ENCODE data around the gene UMOD.

DNA sequence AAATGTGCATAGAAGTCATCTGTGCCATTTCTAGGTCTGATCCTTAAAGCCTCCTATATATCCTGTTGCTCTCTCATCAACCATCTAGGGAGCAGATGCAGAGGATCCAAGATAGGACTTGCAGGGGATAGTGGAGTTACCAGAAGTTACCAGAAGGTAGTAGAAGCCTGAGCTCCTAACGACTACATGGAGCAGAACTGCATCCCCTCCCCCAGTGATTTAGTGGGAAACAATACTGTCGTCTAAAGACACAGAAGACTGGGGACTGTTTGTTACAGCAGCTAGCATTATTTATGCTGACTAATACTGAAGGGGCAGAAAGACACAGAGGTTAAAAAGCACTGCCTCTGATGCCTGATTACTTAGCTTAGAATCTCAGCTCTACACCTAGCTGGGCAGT is 41.0 kb downstream of the UMOD start:
- TF ChIP-seq ZNF565 (CRISPR knock-in tag; conservative IDR thresholded peaks at IDR 0.05; ENCODE audit: low read depth) (no peak), ZNF70 (CRISPR knock-in tag; IDR thresholded peaks at IDR 0.05) (no peak), BACH2 (CRISPR knock-in tag; IDR thresholded peaks at IDR 0.05; ENCODE audit: borderline replicate concordance) (no peak), ISL1 (CRISPR knock-in tag; IDR thresholded peaks at IDR 0.05) (no peak), PPARA (CRISPR knock-in tag; IDR thresholded peaks at IDR 0.05; ENCODE audit: borderline replicate concordance) (no peak), ZFP3 (CRISPR knock-in tag; IDR thresholded peaks at IDR 0.05) (no peak), ARNTL (CRISPR knock-in tag; IDR thresholded peaks at IDR 0.05; ENCODE audit: borderline replicate concordance, low read depth) (no peak), ZFP30 (CRISPR knock-in tag; IDR thresholded peaks at IDR 0.05) (no peak)
- TF ChIP-seq, protein P1, sequence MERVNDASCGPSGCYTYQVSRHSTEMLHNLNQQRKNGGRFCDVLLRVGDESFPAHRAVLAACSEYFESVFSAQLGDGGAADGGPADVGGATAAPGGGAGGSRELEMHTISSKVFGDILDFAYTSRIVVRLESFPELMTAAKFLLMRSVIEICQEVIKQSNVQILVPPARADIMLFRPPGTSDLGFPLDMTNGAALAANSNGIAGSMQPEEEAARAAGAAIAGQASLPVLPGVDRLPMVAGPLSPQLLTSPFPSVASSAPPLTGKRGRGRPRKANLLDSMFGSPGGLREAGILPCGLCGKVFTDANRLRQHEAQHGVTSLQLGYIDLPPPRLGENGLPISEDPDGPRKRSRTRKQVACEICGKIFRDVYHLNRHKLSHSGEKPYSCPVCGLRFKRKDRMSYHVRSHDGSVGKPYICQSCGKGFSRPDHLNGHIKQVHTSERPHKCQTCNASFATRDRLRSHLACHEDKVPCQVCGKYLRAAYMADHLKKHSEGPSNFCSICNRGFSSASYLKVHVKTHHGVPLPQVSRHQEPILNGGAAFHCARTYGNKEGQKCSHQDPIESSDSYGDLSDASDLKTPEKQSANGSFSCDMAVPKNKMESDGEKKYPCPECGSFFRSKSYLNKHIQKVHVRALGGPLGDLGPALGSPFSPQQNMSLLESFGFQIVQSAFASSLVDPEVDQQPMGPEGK (CRISPR knock-in tag; IDR thresholded peaks at IDR 0.05; ENCODE audit: borderline replicate concordance) = no peak
- TF ChIP-seq, protein P2, sequence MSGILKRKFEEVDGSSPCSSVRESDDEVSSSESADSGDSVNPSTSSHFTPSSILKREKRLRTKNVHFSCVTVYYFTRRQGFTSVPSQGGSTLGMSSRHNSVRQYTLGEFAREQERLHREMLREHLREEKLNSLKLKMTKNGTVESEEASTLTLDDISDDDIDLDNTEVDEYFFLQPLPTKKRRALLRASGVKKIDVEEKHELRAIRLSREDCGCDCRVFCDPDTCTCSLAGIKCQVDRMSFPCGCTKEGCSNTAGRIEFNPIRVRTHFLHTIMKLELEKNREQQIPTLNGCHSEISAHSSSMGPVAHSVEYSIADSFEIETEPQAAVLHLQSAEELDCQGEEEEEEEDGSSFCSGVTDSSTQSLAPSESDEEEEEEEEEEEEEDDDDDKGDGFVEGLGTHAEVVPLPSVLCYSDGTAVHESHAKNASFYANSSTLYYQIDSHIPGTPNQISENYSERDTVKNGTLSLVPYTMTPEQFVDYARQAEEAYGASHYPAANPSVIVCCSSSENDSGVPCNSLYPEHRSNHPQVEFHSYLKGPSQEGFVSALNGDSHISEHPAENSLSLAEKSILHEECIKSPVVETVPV (CRISPR knock-in tag; IDR thresholded peaks at IDR 0.05) = no peak
- TF ChIP-seq, protein P3, sequence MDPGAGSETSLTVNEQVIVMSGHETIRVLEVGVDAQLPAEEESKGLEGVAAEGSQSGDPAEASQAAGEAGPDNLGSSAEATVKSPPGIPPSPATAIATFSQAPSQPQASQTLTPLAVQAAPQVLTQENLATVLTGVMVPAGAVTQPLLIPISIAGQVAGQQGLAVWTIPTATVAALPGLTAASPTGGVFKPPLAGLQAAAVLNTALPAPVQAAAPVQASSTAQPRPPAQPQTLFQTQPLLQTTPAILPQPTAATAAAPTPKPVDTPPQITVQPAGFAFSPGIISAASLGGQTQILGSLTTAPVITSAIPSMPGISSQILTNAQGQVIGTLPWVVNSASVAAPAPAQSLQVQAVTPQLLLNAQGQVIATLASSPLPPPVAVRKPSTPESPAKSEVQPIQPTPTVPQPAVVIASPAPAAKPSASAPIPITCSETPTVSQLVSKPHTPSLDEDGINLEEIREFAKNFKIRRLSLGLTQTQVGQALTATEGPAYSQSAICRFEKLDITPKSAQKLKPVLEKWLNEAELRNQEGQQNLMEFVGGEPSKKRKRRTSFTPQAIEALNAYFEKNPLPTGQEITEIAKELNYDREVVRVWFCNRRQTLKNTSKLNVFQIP (CRISPR knock-in tag; IDR thresholded peaks at IDR 0.05; ENCODE audit: borderline replicate concordance, low read depth) = no peak
- TF ChIP-seq, protein P4, sequence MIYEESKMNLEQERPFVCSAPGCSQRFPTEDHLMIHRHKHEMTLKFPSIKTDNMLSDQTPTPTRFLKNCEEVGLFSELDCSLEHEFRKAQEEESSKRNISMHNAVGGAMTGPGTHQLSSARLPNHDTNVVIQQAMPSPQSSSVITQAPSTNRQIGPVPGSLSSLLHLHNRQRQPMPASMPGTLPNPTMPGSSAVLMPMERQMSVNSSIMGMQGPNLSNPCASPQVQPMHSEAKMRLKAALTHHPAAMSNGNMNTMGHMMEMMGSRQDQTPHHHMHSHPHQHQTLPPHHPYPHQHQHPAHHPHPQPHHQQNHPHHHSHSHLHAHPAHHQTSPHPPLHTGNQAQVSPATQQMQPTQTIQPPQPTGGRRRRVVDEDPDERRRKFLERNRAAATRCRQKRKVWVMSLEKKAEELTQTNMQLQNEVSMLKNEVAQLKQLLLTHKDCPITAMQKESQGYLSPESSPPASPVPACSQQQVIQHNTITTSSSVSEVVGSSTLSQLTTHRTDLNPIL (CRISPR knock-in tag; IDR thresholded peaks at IDR 0.05; ENCODE audit: low read depth) = no peak
